GM19238 (cell line): ENCODE measurements around the gene GOLGA1.

ENCODE experiments used
- DNase-seq: peaks from one replicate; pipeline ENCODE4 v3.0.0; 2011; ENCODE audit warnings: low spot score; ENCODE audit not compliant: insufficient read length

Gene GOLGA1

GRCh38 chr9:124886461-124886860 is 54.4 kb downstream of the GOLGA1 start:
- no peak for DNase-seq

DNA sequence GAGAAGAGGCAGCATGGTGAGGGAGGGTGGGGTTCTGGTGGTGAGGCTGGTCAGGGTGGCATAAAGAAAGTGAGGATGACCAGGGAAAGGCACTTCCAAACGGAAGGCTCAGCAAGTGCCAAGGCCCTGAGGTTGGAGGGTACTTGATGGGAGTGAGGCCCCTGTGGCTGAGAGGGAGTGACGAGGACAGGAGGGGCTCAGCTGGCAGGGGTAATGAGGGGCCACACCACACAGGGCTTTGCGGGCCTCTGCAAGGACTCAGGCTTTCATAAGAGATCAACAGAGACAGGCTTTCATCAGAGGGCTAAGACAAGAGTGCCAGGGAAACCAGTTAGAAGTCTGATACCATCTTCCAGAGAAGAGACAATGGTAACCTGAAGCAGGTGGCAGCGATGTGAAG is 55.3 kb downstream of the GOLGA1 start:
- no peak for DNase-seq

DNA sequence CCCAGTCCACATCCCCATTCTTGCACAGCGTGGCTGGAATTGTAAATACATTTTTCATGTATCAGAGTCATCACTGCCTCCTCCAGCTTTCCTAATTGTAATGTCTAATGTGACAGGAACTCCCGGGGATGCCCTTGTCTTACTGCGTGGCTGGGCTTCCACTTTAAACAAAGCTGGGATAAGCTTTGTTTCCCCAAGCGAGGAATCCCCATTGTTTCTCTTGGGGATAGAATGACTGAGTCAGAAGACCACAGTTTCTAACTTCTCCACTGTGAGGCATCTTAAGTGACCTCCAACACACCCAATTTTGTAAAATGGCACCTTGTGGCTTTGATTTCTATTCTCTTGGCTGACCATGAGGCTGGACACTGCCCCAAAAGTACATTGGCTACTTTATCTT is 56.5 kb downstream of the GOLGA1 start:
- DNase-seq, result no peak

- DNase-seq, result no peak
Measured at GRCh38 chr9:124882231-124882630, 58.7 kb downstream of the GOLGA1 start.

GRCh38 chr9:124881138-124881743 is 59.6 kb downstream of the GOLGA1 start:
- DNase-seq, result no peak

GRCh38 chr9:124880501-124880900 is 60.4 kb downstream of the GOLGA1 start:
- DNase-seq, result no peak

DNA sequence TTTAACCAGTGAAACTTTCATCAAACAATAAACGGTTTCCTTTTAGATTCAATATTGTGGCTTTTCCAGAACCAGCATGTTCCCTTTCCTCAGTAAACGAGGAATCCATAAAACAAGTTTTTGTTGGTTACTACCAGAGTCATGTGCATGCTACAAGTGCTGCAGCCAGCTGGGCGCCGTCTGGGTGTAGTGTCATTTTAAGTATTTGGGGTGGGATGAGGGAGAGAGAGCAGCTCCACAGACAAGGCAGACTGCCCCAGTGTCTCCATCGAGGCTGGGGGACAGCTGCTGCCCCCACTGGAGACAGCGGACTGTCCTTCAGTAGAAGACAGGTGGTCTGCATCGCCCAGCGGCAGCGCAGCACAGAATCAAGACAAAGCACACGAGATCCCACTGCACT is 61.7 kb downstream of the GOLGA1 start:
- no peak for DNase-seq

DNA sequence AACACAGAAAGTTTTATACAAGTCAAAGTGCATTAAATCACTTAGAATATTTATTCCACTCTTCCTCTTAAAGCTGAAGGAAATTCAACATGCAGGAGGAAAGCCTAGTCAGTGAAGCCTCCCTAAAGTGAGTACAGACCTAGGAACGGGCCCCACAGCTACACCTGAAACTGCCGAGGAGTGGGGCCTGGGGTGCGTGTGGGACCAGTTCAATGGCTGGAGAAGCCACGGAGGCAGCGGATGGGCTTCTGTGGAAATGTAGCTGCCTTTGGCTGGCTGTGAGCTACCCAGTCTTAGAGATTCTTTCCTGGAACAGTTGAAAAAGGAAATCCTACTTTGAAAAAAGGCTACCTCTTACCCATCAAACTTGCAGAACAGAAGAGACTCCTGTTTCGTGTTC is 62.4 kb downstream of the GOLGA1 start:
- no peak for DNase-seq

DNA sequence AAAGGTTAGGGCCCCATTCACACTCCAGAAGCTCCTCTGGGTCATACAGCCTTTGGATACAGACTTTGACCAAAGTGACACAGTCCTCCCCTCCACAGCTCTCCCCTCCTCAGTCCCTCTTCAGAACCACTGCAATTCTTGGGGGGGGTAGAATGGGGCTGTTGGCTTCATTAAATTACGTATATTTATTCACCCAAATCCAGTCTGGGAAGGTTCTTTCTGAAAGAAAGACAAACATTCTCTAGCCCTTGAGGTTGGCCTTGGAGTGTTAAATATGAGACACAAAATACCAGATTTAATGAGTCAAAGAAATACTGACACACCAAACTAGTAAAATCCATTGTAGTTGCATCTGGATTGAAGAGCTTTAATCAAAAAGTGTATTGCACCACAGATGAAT is 62.9 kb downstream of the GOLGA1 start:
- no peak for DNase-seq

- DNase-seq, result no peak
Measured at GRCh38 chr9:124877021-124877782, 63.7 kb downstream of the GOLGA1 start.

DNA sequence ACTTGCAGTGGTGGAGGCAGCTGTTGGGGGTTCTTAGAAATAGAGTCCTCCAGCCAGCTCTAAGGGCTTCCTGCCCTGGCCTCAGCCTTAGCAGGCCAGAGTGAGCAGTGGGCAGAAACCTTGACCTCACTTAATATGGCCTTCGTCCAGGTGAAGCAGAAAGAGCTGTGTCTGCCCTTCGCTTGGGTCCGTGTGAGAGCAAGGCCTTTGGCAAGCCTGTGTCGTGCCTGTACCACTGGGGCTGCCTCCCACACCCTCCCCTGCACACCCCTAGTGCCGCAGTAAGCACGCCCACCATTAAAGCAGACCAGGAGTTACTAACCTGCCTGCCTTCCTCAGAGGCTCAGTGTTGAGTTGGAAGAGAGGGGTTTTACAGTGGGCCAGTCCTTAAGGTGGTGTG is 65.4 kb downstream of the GOLGA1 start:
- DNase-seq, result no peak

GRCh38 chr9:124873664-124874063 is 67.2 kb downstream of the GOLGA1 start:
- no peak for DNase-seq

DNA sequence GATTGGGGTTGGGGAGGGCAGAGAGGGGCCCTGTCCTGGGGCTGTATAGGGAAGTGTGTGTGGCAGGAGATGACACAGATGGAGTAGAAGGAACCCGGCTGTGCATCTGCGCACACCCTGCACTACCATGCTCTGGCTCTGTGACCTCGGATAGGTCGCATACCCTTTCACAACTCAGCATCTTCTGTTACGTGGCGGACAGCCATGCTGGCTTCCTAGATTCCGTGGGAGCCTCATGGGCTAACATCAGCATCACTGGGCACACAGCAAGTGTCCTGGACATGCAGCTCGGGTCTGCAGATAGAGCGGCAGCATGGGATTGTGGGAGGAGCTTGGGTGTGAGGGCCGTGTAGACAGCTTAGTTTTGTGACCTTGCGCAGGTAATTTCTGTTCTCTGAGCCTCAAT is 69.7 kb downstream of the GOLGA1 start:
- no peak for DNase-seq

- DNase-seq, result no peak
Measured at GRCh38 chr9:124870723-124871122, 70.2 kb downstream of the GOLGA1 start.

DNA sequence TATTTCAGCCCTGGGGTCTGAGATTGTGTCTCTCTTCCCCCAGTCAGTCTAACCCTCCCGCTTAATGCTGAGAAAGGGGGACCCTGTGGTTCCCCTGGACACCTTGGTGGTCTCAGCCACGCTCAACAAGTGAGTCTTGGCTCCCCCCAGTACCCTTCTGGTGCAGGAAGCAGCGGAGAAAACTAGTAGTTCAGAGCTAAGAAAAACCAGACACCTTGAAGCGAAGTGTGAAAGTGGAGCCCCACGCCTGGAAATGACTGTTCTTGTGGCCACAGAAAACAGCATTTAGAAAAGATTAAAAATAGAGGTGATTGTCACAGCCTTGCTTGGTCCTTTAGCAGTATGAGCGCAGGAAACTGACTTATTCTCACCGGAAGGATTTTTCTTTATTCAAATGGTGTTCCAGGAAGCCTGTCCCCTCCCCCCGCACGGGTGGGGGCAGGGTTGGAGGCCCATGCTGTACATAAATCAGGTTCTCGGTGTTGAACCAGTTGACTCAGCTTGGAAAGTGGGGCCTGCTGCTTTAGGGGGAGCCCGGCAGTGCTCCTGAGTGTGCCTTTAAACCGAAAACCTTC is 70.8 kb downstream of the GOLGA1 start:
- DNase-seq, result peak; percentile 75

- DNase-seq, result no peak
Measured at GRCh38 chr9:124869466-124869985, 71.4 kb downstream of the GOLGA1 start.

DNA sequence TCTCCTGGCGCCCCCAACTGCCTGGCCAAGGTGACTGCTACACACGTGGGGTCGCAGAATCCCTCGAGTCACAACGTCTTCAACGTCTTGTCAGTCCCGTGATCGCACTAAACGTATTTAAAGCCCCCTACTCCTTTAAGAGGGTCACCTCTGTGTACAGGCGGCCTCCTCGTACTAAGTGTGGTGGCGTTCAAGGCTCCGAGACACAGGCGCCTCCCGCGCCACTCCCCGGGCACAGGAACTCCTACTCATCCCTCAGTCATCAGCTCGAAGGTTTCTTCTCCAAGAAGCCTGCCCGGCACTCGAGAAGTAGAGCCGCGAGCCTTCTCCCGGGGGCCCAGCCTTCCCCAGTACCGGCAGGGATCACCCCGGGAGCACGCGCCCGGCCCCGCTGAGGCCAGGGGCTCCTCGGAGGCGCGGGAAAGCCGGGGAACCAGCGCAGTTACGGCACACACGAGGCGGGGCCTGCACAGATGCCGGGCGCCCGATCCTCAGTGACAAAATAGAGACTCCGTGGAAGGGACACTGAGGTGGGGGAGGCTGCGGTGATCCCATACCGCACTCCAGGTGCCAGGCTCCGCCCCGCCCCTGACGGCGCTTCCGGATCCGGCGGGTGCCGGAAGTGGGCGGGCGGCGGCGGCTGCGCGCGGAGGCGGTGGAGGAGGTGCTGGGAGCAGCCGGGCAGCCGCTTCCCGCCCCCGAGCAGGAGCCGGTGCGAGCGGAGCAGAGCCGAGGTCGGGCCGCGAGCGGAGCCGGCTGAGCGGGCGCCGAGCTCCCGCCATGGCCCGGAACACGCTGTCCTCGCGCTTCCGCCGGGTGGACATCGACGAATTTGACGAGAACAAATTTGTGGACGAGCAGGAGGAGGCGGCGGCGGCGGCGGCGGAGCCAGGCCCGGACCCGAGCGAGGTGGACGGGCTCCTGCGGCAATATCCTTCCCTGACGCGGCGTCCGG is 72.1 kb downstream of the GOLGA1 start:
- DNase-seq, result peak; percentile 92

- DNase-seq, result no peak
Measured at GRCh38 chr9:124863371-124863871, 77.5 kb downstream of the GOLGA1 start.

DNA sequence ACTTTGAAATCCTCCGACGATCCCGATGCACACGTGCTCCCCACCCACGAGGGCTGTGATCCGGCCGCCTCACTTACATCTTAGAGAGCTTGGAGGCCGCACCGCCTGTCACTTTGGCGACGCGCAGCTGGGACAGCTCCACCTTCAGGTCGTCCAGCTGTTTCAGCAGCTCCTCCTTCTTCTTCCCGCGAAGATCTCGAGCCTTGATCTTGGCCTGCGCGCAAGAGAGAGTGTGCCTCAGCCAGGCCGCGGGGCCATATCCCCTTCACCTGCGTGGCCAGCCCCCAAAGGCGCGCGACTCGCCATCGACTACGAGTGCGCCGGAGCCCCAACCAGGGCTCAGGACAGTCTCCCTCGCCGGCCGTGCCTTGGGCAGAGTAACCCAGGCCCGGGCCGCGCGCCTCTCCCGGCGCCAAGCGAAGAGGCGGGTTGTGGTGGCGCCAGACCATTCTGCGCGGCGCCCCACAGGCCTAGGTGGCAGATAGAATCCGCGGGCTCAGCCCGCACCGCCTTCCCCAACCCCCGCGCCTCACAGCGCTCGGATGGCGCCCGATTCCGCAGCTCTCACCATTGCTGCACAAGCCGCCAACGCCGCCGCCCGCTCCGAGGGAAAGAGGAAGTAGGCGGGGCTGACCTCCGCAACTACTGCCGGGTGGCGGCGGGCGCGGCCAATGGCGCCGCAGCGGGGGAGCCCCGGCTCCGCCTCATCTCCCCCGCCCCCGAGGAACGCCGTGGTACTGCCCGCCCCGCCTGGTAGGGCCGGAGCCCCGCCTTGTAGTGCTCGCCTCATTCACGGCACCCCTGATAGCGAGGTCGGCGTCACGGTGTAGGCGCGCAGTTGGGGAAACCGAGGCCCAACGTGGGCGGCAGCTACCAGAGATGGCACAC is 79.3 kb downstream of the GOLGA1 start, which contains the start of the genes ARPC5L and RPL35:
ARPC5L (plus strand) TSS at position 789 of the 888 bp plus-strand sequence. CDS start 7,161 bp downstream, outside the sequence.
RPL35 (minus strand) TSS at position 616 of the 888 bp plus-strand sequence; CDS start at position 571, 45 bp downstream.
- DNase-seq, result peak; percentile 98
